GM19025 (cell line): Measurements from ENCODE around the gene SCAMP4.

ENCODE experiments used
- ATAC-seq: cut with Tn5 transposase; IDR thresholded peaks from one replicate; pipeline ENCODE4 v1.9.1; 2021; ENCODE audit warnings: mild to moderate bottlenecking, low read depth, moderate library complexity; ENCODE audit not compliant: unreplicated experiment

SCAMP4 gene

DNA sequence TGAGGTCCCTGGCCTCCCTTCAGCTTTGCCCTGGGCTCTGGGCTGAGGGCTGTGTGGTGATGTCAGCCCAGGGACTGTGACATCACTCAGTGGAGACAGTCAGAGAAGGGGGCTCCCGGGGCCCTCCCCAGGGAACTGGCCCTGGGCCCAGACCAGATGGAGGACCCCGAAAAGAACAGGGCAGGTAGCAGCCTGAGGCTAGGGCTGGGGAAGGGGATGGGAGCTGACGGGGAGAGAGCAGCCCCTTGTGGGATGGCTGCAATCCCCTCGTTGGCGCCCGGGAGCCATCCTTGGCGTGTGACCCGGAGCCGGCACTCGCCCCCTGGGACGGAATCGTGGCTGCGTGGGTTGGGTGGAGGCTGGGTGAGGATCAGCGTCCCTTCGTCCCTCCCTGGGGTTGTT lies 49.3 kb downstream of the SCAMP4 start:
- no peak for ATAC-seq

DNA sequence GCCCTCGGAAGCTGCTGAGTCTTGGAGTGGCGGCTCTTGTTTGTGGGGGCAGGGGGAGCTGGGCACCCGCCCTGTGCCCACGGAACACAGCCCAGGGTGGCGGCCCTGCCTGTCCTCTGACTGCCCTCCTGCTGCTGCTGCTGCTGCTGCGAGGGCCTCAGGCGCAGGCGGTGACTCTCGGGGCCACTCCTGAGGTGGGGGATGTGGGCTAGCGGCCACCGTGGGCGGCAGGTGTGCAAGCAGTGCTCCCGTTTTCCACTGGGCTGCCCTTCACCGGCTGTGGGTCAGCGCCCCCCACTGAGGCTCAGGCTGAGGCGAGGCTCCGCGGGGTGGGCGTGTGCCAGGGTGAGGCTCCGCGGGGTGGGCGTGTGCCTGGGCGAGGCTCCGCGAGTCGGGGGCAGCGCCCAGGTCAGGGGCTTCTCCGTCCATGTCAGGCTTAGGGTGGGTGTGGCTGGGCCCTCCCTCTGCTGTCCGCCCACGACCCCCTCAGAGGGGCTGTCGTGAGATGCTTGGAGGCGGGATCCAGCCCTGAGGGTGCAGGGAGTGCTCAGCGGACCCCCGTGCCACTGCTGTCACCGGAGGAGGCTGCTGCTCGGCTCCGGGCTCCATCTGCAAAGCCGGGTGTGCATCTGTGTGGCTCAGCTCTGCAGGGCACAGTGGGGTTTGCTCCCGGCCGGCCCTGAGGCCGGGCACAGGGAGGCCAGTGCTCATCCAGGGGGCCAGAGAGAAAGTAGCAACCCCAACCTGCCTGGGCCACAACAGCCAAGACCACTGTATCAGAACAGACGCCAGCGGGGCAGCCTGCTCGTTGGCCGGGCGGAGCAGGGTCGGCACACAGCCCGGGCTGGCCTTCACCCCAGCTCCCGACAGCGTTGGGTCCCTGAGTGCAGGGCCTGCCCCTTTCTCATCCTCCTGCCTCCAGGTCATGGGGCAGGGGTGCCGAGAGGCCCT lies 50.2 kb downstream of the SCAMP4 start:
- ATAC-seq: no peak

DNA sequence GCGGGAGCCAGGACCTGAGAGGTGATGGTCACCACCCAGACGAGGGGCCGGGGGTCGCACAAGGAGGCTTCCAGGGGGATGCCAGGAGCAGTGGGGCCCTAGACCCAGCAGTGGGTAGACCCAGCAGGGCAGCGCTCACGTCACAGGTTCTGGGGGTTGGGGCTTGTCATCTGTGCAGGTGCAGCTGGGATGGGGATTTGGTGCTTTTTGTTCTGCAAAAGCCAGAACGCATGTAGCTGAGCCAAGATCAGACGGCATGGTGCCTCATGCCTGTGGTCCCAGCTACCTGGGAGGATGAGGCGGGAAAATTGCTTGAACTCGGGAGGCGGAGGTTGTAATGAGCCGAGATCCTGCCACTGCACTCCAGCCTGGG lies 50.9 kb downstream of the SCAMP4 start:
- ATAC-seq: no peak

DNA sequence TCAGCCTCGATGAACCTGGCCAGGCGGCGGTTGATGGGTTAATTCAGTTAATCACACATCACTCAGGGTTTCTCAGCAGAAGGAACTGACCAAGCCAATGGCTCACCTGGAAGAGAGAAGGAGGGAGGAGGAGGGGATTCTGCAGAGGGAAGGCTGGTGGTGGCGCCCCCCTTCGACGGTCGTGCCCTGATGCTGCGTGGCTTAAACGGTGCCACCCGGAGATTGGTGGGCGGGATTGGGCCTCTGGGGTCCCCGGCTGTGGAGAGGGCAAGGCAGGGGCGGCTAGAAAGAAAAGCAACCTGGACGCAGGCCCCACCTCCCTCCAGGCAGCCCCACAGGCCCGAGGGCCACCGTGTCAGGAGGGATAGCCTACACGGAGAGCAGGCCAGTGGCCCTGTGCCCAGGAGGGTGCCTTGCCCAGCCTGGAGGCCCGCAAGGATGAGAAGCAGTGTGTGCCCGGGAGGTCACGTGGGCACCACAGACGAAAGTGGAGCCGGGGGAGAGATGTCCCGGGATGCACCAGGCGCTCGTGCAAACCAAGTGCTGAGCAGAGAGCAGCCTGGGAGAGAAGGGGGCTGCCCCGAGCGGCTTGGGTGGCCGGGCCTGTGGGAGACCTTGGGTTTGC lies 51.8 kb downstream of the SCAMP4 start:
- ATAC-seq: no peak

DNA sequence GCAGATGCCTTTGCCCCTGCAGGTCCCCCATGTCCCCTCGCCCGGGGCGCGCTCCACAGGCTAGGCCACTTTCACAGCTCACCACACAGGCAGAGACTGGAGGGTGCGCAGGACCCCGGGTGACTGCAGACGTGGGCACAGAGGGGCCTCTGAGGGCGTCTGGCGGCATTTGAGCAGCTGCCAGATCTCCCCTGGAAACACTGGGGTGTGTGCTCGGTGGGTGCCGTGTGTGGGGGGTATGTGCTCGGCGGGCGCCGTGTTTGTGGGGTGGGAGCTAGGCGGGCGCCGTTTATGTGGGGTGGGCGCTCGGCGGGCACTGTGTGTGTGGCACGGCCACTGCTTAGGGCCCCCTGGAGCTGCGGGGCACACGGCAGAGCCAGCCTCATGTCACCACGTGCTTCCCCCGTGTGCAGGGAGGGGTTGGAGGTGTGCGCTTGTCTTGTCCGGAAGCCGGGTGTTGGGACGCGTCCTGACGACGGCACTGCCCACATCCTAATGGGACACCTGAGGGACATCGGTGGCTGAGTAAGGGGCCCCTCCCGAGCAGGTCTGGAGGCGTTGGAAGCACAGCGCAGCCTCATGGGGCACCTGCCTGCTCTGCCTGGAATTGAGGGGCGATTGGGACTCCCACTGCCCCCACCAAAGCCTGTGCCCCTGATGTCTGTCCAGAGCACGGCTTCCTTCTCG lies 52.5 kb downstream of the SCAMP4 start:
- ATAC-seq: no peak

DNA sequence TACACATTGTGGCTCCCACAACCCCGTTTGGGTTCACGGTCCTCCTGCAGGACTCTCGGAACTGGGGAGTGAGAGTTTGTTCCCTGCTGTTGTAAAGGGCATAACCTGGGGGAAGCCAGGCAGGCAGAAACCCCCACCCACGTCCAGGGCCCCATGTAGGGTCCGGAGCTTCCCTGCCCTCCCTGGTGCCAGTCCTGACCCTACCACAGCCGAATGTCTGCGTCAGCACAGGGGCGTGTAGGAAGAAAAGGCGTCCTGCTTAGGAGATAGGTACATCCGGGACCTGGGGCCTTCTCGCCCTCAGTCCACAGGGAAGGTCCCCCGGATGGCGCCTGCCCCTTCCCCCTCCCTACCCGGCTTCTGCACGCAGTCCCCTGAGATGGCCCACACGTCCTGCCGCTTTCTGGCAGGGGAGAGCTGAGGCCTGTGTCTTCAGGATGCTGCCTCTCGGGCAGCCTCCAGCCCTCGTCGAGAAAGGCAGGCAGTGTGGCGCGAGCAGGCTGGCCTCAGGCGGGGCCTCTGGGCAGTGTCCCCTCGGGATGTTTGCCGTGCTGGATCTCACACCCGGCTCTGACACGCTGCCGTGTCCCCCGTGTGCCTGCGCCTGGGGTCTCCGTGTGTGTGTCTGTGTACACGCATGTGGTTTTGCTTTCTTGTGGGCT lies 54.9 kb downstream of the SCAMP4 start:
- ATAC-seq: no peak

DNA sequence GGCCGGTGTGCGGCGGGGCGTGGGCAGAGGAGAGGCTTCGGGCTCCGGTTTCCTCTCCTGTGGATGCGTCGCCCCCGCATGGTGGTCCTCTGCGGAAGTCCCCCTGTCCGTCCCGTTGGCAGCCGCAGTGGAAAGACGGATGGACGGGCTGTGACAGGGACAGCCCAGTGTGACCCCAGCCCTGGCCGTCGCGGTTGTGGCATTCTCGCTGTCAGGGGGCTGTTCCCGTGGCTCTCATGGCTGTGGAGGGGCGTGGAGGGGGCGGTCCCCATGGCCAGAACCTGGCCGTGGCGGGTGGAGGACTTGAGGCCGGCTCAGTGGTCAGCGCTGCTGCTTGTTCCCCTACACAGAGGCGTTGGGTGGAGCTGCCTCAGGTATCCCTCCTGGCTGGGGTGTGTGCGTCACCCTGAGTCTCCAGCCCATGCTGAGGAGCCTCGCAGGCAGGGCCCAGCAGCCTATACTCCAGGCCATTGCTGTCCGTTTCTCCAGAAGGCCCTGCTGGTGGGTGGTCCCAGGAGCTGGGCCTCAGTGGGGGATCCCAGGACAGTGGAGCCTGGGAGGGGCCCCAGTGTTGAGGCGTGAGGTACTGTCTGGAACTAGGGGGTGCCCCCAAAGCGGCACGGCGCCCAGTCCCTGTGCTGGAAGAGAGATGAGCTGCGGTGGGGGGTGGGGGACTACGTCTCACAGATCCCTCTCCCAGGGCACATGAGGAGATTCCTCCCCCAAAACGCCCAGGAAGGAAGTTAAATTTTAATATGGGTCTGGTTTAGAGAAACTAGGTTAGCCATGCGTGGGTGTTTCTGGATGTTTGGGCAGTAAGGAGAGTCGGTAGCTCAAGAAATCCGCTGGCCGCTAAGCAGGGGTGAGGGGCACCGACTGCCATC lies 56.0 kb downstream of the SCAMP4 start:
- no peak for ATAC-seq

DNA sequence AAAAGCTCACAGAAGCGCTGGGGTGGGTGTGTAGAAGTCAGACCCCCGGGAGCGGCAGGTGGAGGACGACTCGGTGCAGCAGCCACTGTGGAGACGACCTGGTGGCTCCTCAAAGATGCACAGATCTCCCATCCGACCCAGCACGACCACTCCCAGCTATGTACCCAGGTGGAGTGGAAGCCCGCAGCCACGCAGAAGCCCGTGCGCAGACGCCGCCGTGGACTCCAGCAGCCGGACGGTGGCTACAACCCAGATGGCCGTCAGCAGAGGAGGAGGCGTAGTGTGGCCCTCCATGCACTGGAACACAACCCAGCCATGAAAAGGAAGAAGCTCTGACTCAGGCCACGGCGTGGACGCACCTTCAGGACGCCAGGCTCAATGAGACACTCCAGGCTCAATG lies 57.5 kb downstream of the SCAMP4 start:
- no peak for ATAC-seq

DNA sequence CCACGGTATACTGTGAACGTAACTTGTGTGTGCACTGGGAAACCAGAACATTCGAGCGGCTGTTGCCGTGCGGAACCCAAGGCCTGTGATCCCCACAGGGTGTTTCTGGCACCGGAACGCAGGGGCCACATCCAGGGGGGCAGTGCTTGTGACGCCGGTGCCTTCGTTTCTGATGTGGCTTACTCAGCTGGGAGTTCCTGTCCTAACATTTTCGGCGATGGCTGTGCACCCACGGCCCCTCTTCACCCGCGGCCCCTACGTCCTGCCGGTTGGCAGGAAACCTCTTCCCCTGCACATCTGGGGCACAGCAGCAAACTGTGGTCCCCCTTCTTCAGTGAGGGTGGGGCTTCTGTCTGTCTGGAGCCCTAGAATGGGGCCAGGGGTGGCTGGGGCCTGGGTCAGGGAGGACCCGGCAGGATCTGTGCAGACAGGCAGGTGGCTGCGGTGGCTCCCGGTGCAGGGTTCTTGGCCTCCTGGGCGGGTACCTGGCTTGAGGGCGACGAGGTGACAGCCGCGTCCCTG lies 61.9 kb downstream of the SCAMP4 start:
- no peak for ATAC-seq

DNA sequence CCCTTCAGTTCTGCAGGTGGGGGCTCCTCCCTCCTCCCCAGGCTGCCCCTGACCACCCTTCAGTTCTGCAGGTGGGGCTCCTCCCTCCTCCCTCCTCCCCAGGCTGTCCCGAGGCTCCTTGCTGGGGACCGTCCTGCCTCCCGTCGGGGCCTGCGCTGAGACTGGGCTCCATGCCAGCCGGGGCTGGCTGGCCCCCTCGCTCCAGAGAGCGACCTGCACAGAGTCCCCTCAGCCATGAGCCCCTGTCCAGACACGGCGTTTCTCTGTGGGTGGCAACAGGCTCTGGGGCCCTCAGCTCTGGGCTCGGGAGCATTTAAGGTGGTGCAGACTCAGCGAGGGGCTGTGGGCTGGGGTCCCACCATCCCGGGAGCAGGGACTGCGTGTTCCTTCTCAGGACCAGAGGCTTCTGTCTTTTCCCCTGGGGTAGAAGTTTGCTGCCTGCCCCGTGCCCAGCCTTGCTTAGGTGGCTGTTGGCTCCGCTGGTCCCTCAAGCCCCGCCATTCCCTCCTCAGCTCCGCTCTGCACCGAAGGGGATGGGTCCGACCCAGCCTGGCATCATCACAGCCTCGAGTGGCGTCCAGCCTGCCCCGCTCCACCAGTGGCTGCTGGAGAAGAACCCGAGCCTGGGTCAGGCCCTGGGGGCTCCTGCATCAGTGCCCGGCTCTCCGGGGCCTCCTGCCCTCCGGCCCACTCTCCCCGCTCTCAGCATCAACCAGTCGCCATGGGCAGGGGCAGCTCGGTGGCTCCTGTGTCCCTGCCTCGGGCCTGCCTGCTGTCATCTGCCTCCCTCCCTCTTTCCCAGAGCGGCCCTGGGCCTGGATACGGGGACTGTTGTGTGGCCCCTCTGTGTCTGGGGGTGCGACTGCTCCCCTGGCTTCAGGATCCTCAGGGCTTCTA lies 63.3 kb downstream of the SCAMP4 start:
- no peak for ATAC-seq

DNA sequence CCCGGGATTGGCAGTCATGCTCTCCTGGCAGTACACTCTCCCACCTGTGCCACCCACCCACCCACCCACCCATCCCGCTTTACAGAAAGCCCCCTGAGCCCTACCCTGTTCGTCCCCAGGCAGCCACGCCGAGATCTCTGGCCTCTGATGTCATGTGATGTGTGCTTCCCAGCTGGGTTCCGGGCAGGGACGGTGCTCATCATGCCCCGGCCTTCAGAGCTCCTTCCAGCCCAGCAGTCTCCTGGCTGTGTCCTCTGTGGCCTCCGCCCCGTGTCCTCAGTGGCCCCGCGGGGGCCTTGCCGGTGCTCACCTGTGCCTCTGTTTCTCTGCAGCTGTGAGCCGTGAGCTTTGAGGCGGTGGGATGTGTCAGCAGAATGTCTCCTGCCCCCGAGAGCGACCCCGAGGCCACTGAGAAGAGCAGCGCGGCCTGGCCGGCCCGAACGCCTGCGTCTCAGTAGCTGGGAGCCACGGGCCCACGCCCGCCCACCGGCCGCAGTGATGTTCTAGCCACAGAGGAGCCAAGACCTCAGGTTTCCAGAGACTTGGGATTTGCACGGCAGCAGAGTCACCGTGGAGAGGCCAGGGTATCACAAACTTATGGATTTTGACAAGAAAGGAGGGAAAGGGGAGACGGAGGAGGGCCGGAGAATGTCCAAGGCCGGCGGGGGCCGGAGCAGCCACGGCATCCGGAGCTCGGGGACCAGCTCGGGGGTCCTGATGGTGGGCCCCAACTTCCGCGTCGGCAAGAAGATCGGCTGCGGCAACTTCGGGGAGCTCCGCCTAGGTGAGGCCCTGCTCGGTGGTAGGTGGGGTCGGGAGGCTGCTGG lies 64.2 kb downstream of the SCAMP4 start:
- no peak for ATAC-seq

DNA sequence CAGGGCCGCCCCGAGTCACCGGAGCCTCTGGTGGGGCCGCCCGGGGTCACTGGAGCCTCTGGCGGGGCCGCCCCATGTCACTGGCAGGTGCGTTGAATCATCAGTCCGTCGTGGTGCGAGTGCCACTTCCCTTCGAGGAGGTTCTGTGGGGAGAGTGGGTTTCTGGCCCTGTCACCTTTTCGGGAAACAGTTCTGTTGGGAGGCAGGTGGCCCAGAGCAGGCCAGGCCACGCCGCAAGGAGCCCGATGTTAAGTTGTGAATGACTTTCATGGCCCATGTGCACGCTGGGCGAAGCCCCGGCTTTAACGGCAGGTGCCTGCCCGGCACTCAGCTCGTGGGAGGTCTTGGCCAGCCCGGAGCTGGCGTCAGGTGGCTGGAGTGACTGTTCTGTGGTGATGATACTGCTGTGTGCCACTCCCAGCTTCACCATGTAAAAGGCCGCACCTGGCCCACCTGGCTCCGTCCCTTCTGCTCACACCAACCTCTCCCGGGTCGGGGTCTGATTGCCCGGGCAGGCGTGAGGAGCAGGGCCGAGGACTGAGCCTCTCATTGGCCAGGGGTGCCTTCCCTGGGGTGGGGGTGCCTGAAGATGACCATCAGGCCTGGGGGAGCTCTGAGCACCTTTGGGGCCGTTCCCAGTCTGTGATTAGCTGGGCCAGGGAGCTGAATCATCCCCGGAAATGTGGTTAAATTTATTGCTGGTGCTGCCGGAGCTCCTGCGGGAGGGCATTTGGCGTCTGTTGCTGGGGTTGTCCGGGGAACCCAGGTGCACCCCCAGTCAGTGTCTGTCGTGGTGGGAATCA lies 65.0 kb downstream of the SCAMP4 start:
- no peak for ATAC-seq

DNA sequence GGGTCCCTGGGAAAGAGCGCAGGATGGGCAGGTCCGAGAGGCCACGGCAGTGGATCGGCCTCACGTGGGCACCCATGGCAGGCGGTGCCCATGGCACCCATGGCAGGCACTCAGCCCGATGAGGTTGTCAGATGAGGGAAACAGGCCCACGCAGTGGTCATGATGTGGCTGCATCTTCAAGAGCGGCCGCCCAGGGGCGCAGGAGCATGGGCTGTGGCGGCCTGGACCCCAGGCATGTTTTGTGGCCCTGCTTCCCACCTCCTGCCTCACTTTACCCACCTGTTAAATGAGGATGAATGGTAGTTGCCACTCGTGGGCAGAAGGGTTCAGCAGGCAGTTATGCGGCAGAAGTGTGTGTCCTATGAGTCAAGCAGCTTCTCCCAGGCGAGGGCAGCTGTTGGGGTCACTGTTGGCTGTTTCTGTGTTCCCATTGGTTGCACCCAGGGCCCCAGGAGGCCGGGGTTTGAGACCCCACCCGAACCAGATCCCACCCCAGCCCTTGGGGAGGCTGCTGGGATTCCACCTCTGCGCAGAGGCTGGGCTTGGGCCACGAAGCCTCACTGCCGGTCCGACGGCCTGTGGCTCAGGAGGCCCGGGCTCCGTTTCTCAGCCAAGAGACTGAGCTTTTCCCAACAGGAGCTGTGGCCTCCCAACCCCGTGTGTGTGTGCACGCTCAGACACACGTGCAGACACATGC lies 65.8 kb downstream of the SCAMP4 start:
- no peak for ATAC-seq

DNA sequence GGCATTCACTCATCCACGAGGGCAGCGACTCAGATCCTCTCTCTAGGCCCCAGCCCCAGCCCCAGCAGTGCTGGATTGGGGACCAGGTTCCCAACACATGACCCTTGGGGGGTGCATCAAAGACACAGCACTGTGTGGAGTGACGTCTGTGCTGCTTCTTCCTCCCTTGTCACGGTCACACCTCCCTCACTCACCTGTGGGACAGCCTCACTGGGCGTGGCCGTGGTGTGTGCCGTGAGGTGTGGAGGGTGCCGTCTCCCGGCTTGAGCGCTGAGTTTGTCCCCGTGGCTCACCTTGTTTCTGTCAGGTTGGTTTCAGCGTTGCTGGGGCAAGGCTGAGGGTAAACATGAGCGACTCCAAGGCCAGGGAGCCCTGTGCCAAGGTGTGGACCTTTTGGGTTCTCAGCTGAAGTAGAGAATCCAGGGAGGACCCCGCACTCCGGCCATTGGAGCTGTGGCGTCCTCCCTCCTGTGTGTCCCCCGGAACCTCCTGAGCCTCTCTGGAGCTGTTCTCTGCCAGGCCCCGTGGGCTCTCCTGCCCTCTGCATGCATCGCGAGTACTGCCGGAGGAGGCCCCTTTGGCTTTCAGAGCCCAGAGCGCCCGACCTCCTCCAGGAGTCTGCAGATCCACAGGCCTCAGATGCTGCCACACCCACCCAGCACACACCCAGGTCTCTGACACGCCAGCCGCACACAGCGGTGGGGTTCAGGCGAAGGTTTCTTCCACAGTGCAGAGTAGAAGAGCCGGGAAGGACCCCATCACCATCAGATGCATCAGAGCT lies 69.4 kb downstream of the SCAMP4 start:
- ATAC-seq: no peak

DNA sequence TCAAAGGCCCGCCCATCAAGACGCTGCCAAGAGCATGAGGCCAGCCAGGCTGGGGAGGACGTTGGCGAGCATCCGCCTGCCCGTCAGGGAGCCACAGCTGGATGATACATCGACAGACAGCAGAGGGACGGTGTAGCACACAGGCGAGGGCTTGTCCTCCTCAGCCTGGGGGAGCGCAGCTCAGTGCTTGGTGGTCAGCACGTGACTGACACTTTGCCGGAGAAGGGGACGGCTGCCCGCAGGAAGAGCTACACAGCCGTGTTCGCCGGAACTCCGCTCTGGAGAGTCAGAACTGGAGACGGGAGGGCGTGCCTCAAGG lies 69.9 kb downstream of the SCAMP4 start:
- ATAC-seq: no peak
